Lower lobe of right lung (tissue), 2 donors: Measurements from ENCODE around the gene ZNF438. TPM values are rescaled to one million over a fixed set of nuclear protein-coding genes. Genes with fewer than 3 reads are reported as not detected.
A peak's percentile ranks its signal among the peaks of the same experiment; 100 is the strongest.

ENCODE experiments used
- ATAC-seq, 2 donors: fragments of 200-7000 bp; cut with Tn5 transposase; one replicate each; pipeline ENCODE4 v1.9.1; 2020 to 2022; ENCODE audit warnings: mild to moderate bottlenecking in 2 of 2, moderate library complexity in 2 of 2
- DNase-seq: peaks from one replicate; pipeline ENCODE4 v3.0.0-alpha.2; 2020
- H3K27ac ChIP-seq: fragments of 200-600 bp; one replicate; pipeline ENCODE4 v1.8.0; 2022
- H3K27me3 ChIP-seq: fragments of 200-600 bp; one replicate; pipeline ENCODE4 v1.8.0; 2022; ENCODE audit warnings: low read depth
- H3K36me3 ChIP-seq: fragments of 200-600 bp; one replicate; pipeline ENCODE4 v1.8.0; 2022; ENCODE audit warnings: mild to moderate bottlenecking
- H3K4me1 ChIP-seq: fragments of 200-600 bp; one replicate; pipeline ENCODE4 v1.8.0; 2022
- H3K4me3 ChIP-seq: fragments of 200-600 bp; one replicate; pipeline ENCODE4 v1.8.0; 2022; ENCODE audit warnings: mild to moderate bottlenecking
- H3K9me3 ChIP-seq: fragments of 200-600 bp; one replicate; pipeline ENCODE4 v1.8.0; 2022
- intact Hi-C: fragments of 100-400 bp; cut with DNase I; formaldehyde crosslinking; loops from one replicate; pipeline ENCODE4 v1.11.0; 2022
- total RNA-seq: library from RNA; stranded (reverse); fragmentation: NEBNext Ultra II Directional; extraction: Animal tissue kit (Norgen Biotek cat#: 25700); gene quantifications from one replicate; pipeline ENCODE4 v1.2.1, GENCODE V29; 2021
- TF ChIP-seq, protein P1 (sequence below): fragments of 200-600 bp; IDR thresholded peaks from one replicate; pipeline ENCODE4 v1.8.0; 2022; ENCODE audit warnings: antibody characterized with exemption, mild to moderate bottlenecking
- donor health status: DM: no; HTN: yes; CAD: no; lungs with severe emphysema.

Gene ZNF438
- total RNA-seq, 1 donor from 2014 or later = 15.2 TPM

DNA sequence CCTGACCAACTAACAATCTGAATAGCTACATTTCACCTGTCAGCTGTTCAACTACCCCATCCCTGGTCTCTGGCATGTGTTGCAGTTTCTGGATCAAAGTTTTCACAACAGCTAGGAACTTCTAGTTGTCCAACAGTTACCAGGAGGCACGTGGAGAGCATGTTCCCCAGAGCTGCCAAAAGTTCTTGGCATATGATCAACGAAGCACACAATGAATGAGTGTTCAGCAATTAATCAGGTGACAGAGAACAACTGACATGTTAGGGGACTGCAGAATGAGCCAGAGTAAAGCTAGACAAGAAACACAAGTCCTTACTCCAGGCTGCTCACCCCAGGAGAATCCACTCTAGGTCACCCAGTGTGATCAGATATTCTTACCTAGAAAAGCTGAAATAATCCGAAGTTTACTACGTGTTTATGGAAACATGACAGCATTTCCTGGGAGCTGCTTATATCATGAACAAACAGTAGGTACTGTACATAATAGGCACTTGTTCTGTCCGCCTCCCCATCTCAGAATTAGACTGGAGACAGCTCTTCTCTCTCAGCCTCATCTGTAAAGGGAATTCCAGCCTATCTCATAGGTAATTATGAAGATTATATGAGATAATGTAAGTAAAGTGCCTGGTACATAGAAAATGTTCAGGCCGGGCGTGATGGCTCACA, 50.6 kb downstream of the ZNF438 start:
- DNase-seq (no peak), ATAC-seq (peak; percentile 83 to 84)
- H3K36me3 ChIP-seq = no peaks in the 10 kb centered on the region
- no peaks in the 10 kb centered on the region for H3K27me3 ChIP-seq
- H3K4me3 ChIP-seq = no peak overlapping the region
- intact Hi-C loops = no loop called here
- TF ChIP-seq, protein P1, sequence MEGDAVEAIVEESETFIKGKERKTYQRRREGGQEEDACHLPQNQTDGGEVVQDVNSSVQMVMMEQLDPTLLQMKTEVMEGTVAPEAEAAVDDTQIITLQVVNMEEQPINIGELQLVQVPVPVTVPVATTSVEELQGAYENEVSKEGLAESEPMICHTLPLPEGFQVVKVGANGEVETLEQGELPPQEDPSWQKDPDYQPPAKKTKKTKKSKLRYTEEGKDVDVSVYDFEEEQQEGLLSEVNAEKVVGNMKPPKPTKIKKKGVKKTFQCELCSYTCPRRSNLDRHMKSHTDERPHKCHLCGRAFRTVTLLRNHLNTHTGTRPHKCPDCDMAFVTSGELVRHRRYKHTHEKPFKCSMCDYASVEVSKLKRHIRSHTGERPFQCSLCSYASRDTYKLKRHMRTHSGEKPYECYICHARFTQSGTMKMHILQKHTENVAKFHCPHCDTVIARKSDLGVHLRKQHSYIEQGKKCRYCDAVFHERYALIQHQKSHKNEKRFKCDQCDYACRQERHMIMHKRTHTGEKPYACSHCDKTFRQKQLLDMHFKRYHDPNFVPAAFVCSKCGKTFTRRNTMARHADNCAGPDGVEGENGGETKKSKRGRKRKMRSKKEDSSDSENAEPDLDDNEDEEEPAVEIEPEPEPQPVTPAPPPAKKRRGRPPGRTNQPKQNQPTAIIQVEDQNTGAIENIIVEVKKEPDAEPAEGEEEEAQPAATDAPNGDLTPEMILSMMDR = no peak
- no peak overlapping the region for H3K27ac ChIP-seq
- peaks cover 32% of the 10 kb centered on the region for H3K4me1 ChIP-seq
- H3K9me3 ChIP-seq = no peaks in the 10 kb centered on the region

- H3K36me3 ChIP-seq = no peaks in the 10 kb centered on the region
- ATAC-seq = no peak
- no peak for DNase-seq
- H3K9me3 ChIP-seq = no peaks in the 10 kb centered on the region
- H3K27me3 ChIP-seq = no peaks in the 10 kb centered on the region
- no peak overlapping the region for H3K27ac ChIP-seq
- intact Hi-C loops = no loop called here
- H3K4me1 ChIP-seq = peaks cover 22% of the 10 kb centered on the region
- TF ChIP-seq, protein P1 = no peak
- no peak overlapping the region for H3K4me3 ChIP-seq
These were observed 51.7 kb downstream of the ZNF438 start for GRCh38 chr10:30979956-30980355.

DNA sequence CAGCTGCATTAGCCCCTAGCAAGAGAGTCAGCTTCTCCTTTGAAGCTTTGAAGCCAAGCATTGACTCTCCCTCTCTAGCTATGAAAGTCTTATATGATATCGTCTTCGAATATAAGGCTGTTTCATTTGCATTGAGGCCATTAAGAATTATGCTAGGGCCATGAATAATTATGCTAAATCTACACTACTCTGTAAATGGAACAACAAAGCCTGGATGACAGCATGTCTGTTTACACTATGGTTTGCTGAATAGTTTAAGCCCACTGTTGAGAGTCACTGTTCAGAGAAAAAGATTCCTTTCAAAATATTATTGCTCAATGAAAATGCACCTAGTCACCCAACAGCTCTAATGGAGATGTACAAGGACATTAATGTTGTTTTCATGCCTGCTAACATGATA, 52.8 kb downstream of the ZNF438 start:
- Histone ChIP-seq H3K4me1 (peaks cover 11% of the 10 kb centered on the region), H3K27ac (no peak overlapping the region), H3K4me3 (no peak overlapping the region), H3K27me3 (no peaks in the 10 kb centered on the region), H3K9me3 (no peaks in the 10 kb centered on the region), H3K36me3 (no peaks in the 10 kb centered on the region)
- DNase-seq (no peak), ATAC-seq (no peak)
- intact Hi-C loops = no loop called here
- TF ChIP-seq, protein P1 = no peak

- Histone ChIP-seq H3K36me3 (no peaks in the 10 kb centered on the region), H3K9me3 (no peaks in the 10 kb centered on the region), H3K27me3 (no peaks in the 10 kb centered on the region), H3K27ac (no peak overlapping the region), H3K4me1 (peaks cover 10% of the 10 kb centered on the region), H3K4me3 (no peak overlapping the region)
- TF ChIP-seq, protein P1 = no peak
- DNase-seq (no peak), ATAC-seq (no peak)
- intact Hi-C loops = no loop called here
These were observed 54.3 kb downstream of the ZNF438 start for GRCh38 chr10:30977385-30977784.

DNA sequence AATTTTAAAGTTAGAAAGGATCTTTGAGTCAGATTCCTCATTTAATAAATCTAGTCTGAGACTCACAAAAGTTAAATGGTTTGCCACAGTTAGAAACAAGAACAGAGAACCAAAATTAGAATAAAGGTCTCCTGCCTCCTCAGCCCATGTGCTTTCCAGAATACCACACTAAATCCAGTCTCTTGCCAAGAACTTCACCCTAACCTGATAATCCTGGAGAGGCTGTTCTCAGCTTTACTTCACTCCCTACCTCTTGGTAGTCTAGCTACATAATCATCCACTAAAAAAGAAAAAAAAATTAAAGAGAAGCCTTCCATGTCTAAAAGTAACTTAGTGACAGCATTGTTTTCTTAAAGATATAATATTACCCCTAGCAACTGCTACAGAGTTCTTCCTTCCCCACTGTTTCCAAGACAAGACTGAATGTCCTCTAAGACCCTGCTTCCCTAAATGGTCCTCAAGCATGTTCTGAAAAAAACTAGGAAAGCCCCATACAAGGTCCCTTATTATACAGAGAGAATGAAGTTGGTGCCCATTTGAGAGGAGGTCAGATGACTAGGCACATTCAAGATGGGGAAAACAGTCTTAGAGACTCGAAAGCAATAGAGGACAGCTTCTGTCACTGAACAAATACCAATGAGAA, 56.8 kb downstream of the ZNF438 start:
- Histone ChIP-seq H3K4me3 (no peak overlapping the region), H3K9me3 (no peaks in the 10 kb centered on the region), H3K27me3 (no peaks in the 10 kb centered on the region), H3K4me1 (no peaks in the 10 kb centered on the region), H3K36me3 (no peaks in the 10 kb centered on the region), H3K27ac (no peak overlapping the region)
- ATAC-seq (peak; percentile 26 to 41), DNase-seq (no peak)
- TF ChIP-seq, protein P1 = no peak
- intact Hi-C loops = no loop called here
